K562 (cell line): ENCODE measurements around the gene ZNF593OS. TPM values are rescaled to one million over a fixed set of nuclear protein-coding genes. Genes with fewer than 3 reads are reported as not detected.

Source experiments
- ATAC-seq: fragments of 200-7000 bp; cut with Tn5 transposase; 3 replicates; pipeline ENCODE4 v1.9.1; 2020; ENCODE audit warnings: moderate library complexity
- BruUV-seq: library from RNA; stranded (reverse); fragments of 400-500 nt; replicated peaks from 2 replicates; lab custom pipeline; 2021; lab: Mats Ljungman, UMichigan
- CTCF ChIA-PET: fragments of 300-600 bp; formaldehyde crosslinking; extraction: SDS; loops from one replicate; lab custom pipeline; 2021; ENCODE audit warnings: low intra/inter-chr PET ratio; lab: Yijun Ruan, JAX
- POLR2A ChIA-PET: fragments of 300-600, 350-650 bp; sonication (Branson Sonifier 250); formaldehyde crosslinking; extraction: SDS; loops from one replicate; lab custom pipeline; 2021; ENCODE audit warnings: antibody characterized with exemption, inconsistent platforms; lab: Yijun Ruan, JAX
- DNase-seq, 4 experiments: peaks; one replicate each; pipeline versions ENCODE4 v3.0.0 to v3.0.0-alpha.2; 2011 to 2018; ENCODE audit warnings: low spot score in 3 of 4, mixed read lengths in 3 of 4; ENCODE audit errors: extremely low read depth in 1 of 4
- FAIRE-seq: peaks from 2 replicates; lab custom pipeline; 2011; peaks lifted over from hg19 to GRCh38; lab: Jason Lieb, UNC
- H2AFZ ChIP-seq: 2 replicates; pipeline ENCODE4 v1.6.0; 2011; ENCODE audit warnings: low read depth, low read length, control low read depth, inconsistent platforms
- H3K27ac ChIP-seq: fragments of 200-600 bp; 3 replicates; pipeline ENCODE4 v1.8.0; 2011; ENCODE audit warnings: low read depth, mild to moderate bottlenecking, control low read depth, inconsistent platforms, low read length, moderate library complexity, mixed read lengths; ENCODE audit errors: extremely low read depth
- H3K27me3 ChIP-seq, 2 experiments: fragments of 300-600 bp in 1 of 2; 2 replicates in 1 of 2; 3 replicates in 1 of 2; pipeline versions ENCODE4 v1.6.0 to v1.8.0; 2011; ENCODE audit warnings: inconsistent platforms in 2 of 2, low read length in 2 of 2, mild to moderate bottlenecking in 1 of 2, mixed read lengths in 1 of 2, moderate library complexity in 1 of 2; ENCODE audit not compliant: control insufficient read depth in 2 of 2, insufficient read depth in 2 of 2
- H3K36me3 ChIP-seq: fragments of 300-600 bp; 3 replicates; pipeline ENCODE4 v1.8.0; 2011; ENCODE audit warnings: mild to moderate bottlenecking, low read length, inconsistent platforms; ENCODE audit not compliant: control insufficient read depth, insufficient read depth
- H3K4me1 ChIP-seq, 2 experiments: fragments of 200-600 bp in 1 of 2; replicated peaks in 1 of 2; 2 replicates in 1 of 2; 3 replicates in 1 of 2; pipeline versions ENCODE4 v1.5.1 to v1.8.0; 2011; ENCODE audit warnings: inconsistent platforms in 2 of 2, low read length in 2 of 2, mild to moderate bottlenecking in 1 of 2, mixed read lengths in 1 of 2, moderate library complexity in 1 of 2; ENCODE audit not compliant: control insufficient read depth in 2 of 2, insufficient read depth in 2 of 2
- H3K4me2 ChIP-seq: 2 replicates; pipeline ENCODE4 v1.6.1; 2011; ENCODE audit warnings: low read length, control low read depth, inconsistent platforms, mixed read lengths; ENCODE audit not compliant: insufficient read depth
- H3K4me3 ChIP-seq: fragments of 200-600 bp; sonication (generic), shearing (Covaris generic); 2 replicates; pipeline ENCODE4 v1.5.1; 2016; ENCODE audit warnings: control low read depth, inconsistent platforms
- H3K79me2 ChIP-seq: fragments of 200-600 bp; 3 replicates; pipeline ENCODE4 v1.8.0; 2011; ENCODE audit warnings: low read length, inconsistent platforms; ENCODE audit not compliant: control insufficient read depth, insufficient read depth
- H3K9ac ChIP-seq, 2 experiments: 2 replicates each; pipeline versions ENCODE4 v1.6.0 to v1.6.1; 2011; ENCODE audit warnings: low read depth in 2 of 2, low read length in 2 of 2, control low read depth in 1 of 2, inconsistent platforms in 1 of 2, mild to moderate bottlenecking in 1 of 2, mixed read lengths in 1 of 2; ENCODE audit not compliant: insufficient read depth in 1 of 2
- H3K9me1 ChIP-seq: one replicate; pipeline ENCODE4 v1.6.0; 2011; ENCODE audit warnings: inconsistent platforms, mild to moderate bottlenecking, low read length, moderate library complexity; ENCODE audit not compliant: control insufficient read depth, insufficient read depth
- H3K9me3 ChIP-seq: replicated peaks from 2 replicates; pipeline ENCODE4 v1.5.1; 2011; ENCODE audit warnings: low read depth, low read length, inconsistent platforms; ENCODE audit not compliant: control insufficient read depth, insufficient read depth
- H4K20me1 ChIP-seq: replicated peaks from 2 replicates; pipeline ENCODE4 v1.6.1; 2011; ENCODE audit warnings: low read length, inconsistent platforms, mixed read lengths; ENCODE audit not compliant: control insufficient read depth, insufficient read depth
- ATF2 ChIP-seq: sonication (generic); formaldehyde crosslinking; IDR thresholded peaks from 2 replicates; pipeline ENCODE4 v1.8.1; 2022; ENCODE audit warnings: missing genetic modification reagents
- CBX5 ChIP-seq: IDR thresholded peaks from 2 replicates; pipeline ENCODE4 v1.6.1; 2014; ENCODE audit warnings: low read depth, borderline replicate concordance
- GTF3C2 ChIP-seq: IDR thresholded peaks from 3 replicates; pipeline ENCODE4 v1.6.1; 2011; ENCODE audit warnings: borderline replicate concordance, mild to moderate bottlenecking, moderate library complexity; ENCODE audit not compliant: insufficient read length; ENCODE audit errors: extremely low read depth
- MBD1 ChIP-seq: fragments of 250-450 bp; sonication (Bioruptor Pico); IDR thresholded peaks from 2 replicates; pipeline ENCODE4 v1.8.0; 2022; ENCODE audit warnings: inconsistent platforms
- NCOR1 ChIP-seq: fragments of 450-650 bp; IDR thresholded peaks from 2 replicates; pipeline ENCODE4 v1.6.1; 2016; ENCODE audit warnings: mild to moderate bottlenecking, moderate library complexity
- POU5F1 ChIP-seq: fragments of 150-350 bp; IDR thresholded peaks from 2 replicates; pipeline ENCODE4 v1.6.1; 2014; ENCODE audit warnings: borderline replicate concordance, low read length, low read depth, mild to moderate bottlenecking; ENCODE audit not compliant: partially characterized antibody
- SIRT6 ChIP-seq: IDR thresholded peaks from one replicate; pipeline ENCODE4 v1.6.1; 2012; ENCODE audit warnings: low read depth, mild to moderate bottlenecking, control low read depth, inconsistent platforms, low read length, moderate library complexity
- TFAP4 ChIP-seq: sonication (generic); formaldehyde crosslinking; IDR thresholded peaks from 2 replicates; pipeline ENCODE4 v1.8.0; 2022; ENCODE audit warnings: missing genetic modification reagents, mild to moderate bottlenecking, moderate library complexity, borderline replicate concordance
- U2AF2 ChIP-seq: fragments of 200-400 bp; formaldehyde crosslinking; optimal IDR thresholded peaks from 2 replicates; pipeline ENCODE3; 2017; ENCODE audit warnings: low read depth, mild to moderate bottlenecking, low read length
- WGBS: fragments of 100-300 bp; shearing (Covaris generic); methylation state at CpG from one replicate; pipeline ENCODE4 v1.1.6; 2016; ENCODE audit warnings: low coverage, mixed read lengths; ENCODE audit not compliant: insufficient coverage; ENCODE audit errors: missing lambda C conversion rate; 5-methylcytosine and 5-hydroxymethylcytosine counted together
- in situ Hi-C: fragments of 300-500 bp; cut with MboI; formaldehyde crosslinking; loops from 4 replicates; pipeline ENCODE4 v1.15.0; 2018; ENCODE audit warnings: inconsistent platforms, mixed read lengths
- intact Hi-C: fragments of 100-400 bp; cut with micrococcal nuclease; formaldehyde crosslinking; loops from 2 replicates; pipeline ENCODE4 v1.14.2; 2022
- polyA plus RNA-seq, 8 experiments: library from polyadenylated mRNA; depleted of rRNA in 4 of 8; stranded (reverse) in 5 of 8; unstranded in 3 of 8; fragments of >200 nt; fragmentation: Nextera tagmentation in 2 of 8; fragmentation: Illumina TruSeq in 1 of 8; extraction: Ambion mirVana in 2 of 8; extraction: Trizol in 1 of 8; gene quantifications; 2 replicates each; pipeline versions ENCODE4 v1.2.1 to v1.2.3, GENCODE V29; 2011 to 2014; ENCODE audit warnings: inconsistent platforms in 1 of 8, missing spikeins in 1 of 8
- total RNA-seq, 7 experiments: library from RNA; depleted of rRNA in 6 of 7; stranded (reverse); fragments of >200 nt in 6 of 7; fragmentation: Illumina TruSeq in 2 of 7; extraction: Trizol in 2 of 7; gene quantifications; 2 replicates each; pipeline versions ENCODE4 v1.2.1 to v1.2.3, GENCODE V29; 2011 to 2021; ENCODE audit warnings: low replicate concordance in 1 of 7

ZNF593OS gene
- total and polyA plus RNA-seq, 9 of the 15 experiments (the other 6 are each of a cell fraction or from before 2014, with no cell fraction given) = 0.24 to 0.27 TPM; not detected in 7

- peak; percentile 58; the same call in 1 of the 2 replicates for TF ChIP-seq TFAP4 (CRISPR knock-in tag)
- TF ChIP-seq, all 486 proteins: peak for 7
Measured at GRCh38 chr1:26171084-26172072, at the start of gene ZNF593OS (continued).

- no peaks in the 10 kb centered on the region for H4K20me1 ChIP-seq
- H3K4me1 ChIP-seq = peaks cover 0 to 24% of the 10 kb centered on the region in 2 experiments; a peak in 3 of 5 replicates
- H3K9ac ChIP-seq = no peak overlapping the region
- H3K79me2 ChIP-seq = no peaks in the 10 kb centered on the region
- H3K36me3 ChIP-seq = no peaks in the 10 kb centered on the region
- H3K4me2 ChIP-seq = no peak overlapping the region
- H3K9me3 ChIP-seq = no peaks in the 10 kb centered on the region
- WGBS = 62% methylated on average over 2 of the region's 2 CpGs
- H3K4me3 ChIP-seq = no peak overlapping the region
- H3K27me3 ChIP-seq = 0 out of 5 replicates have a peak, but pooled peaks cover 0 to under 1% of the 10 kb centered on the region in 2 experiments
- POLR2A ChIA-PET = interaction anchor here (0.7 to 3.0 kb wide), 4 partner anchors 8 to 44 kb away, joined by 4 to 14 read pairs (median 6); partner anchors contain the start of gene CEP85
- no peaks in the 10 kb centered on the region for H3K9me1 ChIP-seq
- intact Hi-C loops (no loop called here), in situ Hi-C loops (no loop called here)
- ATAC-seq (no peak), FAIRE-seq (no peak), DNase-seq (no peak)
- BruUV-seq = no TSS peak
- no peak overlapping the region for H3K27ac ChIP-seq
- no peak overlapping the region for H2AFZ ChIP-seq
- CTCF ChIA-PET = no interaction called here
- TF ChIP-seq POU5F1 = no peak
- no peak for TF ChIP-seq MBD1
- no peak for TF ChIP-seq CBX5
- TF ChIP-seq ATF2 (CRISPR knock-in tag) = no peak
- no peak for TF ChIP-seq SIRT6
- TF ChIP-seq GTF3C2 = no peak
- no peak for TF ChIP-seq NCOR1
- TF ChIP-seq U2AF2 = no peak
Measured at GRCh38 chr1:26221094-26221493, 49.5 kb upstream of the ZNF593OS start.
